Gastrocnemius medialis (tissue), 4 donors: Measurements from ENCODE around the gene ARMC2.

Experiments used
- POLR2A ChIP-seq, 2 donors: fragments of 450-650 bp; IDR thresholded peaks; one replicate each; pipeline ENCODE4 v1.6.1; 2017; ENCODE audit warnings: antibody characterized with exemption in 2 of 2, mild to moderate bottlenecking in 2 of 2, moderate library complexity in 2 of 2
- TF ChIP-seq, protein P1 (sequence below), 5 experiments: fragments of 450-650 bp in 3 of 5; fragments of 200-600 bp in 2 of 5; sonication (generic) in 2 of 5; IDR thresholded peaks in 4 of 5; conservative IDR thresholded peaks in 1 of 5; 1 replicate in 4 of 5; 2 replicates in 1 of 5; pipeline ENCODE4 v1.5.1; 2016 to 2019; ENCODE audit warnings: antibody characterized with exemption in 5 of 5, mild to moderate bottlenecking in 3 of 5, moderate library complexity in 3 of 5

DNA sequence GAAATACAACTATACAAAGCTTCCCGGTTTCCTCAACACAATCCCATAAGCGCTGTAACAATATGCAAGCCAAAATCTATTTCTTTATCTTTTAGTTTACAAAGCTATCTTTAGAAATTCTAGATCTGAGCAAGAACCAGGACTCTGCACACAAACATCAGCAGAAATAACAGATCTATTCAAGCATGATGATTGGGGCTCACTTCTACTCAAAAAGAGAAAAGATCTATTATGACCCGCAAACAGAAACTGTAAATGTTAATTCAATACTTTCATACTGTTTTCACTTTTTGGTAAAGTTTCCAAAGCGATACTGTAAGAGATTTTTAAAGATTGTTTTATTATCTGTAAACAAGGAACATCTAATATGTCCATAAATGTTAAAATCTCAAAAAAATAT lies 159.8 kb downstream of the ARMC2 start:
- TF ChIP-seq, protein P1, sequence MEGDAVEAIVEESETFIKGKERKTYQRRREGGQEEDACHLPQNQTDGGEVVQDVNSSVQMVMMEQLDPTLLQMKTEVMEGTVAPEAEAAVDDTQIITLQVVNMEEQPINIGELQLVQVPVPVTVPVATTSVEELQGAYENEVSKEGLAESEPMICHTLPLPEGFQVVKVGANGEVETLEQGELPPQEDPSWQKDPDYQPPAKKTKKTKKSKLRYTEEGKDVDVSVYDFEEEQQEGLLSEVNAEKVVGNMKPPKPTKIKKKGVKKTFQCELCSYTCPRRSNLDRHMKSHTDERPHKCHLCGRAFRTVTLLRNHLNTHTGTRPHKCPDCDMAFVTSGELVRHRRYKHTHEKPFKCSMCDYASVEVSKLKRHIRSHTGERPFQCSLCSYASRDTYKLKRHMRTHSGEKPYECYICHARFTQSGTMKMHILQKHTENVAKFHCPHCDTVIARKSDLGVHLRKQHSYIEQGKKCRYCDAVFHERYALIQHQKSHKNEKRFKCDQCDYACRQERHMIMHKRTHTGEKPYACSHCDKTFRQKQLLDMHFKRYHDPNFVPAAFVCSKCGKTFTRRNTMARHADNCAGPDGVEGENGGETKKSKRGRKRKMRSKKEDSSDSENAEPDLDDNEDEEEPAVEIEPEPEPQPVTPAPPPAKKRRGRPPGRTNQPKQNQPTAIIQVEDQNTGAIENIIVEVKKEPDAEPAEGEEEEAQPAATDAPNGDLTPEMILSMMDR (IDR thresholded peaks at IDR 0.05 in 4 of 5, conservative IDR thresholded peaks at IDR 0.05 in 1 of 5), result no peak
- TF ChIP-seq POLR2A (IDR thresholded peaks at IDR 0.05), result no peak
